ENCODE data around the gene RHEX.

The RHEX gene

DNA sequence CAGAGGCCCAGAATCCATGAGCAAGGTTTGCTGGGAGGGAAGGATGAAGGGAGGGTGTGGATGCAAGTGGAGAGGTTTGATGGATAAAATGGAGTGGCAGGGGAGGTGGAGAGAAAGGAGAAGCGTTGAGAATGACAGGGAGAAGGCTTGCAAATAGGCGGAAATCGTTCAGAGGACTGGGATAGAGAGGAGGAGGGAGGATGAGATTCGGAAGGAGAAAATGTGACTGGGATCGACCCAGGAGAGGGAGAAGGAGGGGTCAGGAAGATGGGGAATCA, 63.8 kb downstream of the RHEX start:
- TF ChIP-seq ZNF274 (IDR thresholded peaks at IDR 0.05; ENCODE audit: low read depth, low read length), result no peak
- H3K4me3 ChIP-seq (ENCODE audit: low read length), result no peak overlapping the region

DNA sequence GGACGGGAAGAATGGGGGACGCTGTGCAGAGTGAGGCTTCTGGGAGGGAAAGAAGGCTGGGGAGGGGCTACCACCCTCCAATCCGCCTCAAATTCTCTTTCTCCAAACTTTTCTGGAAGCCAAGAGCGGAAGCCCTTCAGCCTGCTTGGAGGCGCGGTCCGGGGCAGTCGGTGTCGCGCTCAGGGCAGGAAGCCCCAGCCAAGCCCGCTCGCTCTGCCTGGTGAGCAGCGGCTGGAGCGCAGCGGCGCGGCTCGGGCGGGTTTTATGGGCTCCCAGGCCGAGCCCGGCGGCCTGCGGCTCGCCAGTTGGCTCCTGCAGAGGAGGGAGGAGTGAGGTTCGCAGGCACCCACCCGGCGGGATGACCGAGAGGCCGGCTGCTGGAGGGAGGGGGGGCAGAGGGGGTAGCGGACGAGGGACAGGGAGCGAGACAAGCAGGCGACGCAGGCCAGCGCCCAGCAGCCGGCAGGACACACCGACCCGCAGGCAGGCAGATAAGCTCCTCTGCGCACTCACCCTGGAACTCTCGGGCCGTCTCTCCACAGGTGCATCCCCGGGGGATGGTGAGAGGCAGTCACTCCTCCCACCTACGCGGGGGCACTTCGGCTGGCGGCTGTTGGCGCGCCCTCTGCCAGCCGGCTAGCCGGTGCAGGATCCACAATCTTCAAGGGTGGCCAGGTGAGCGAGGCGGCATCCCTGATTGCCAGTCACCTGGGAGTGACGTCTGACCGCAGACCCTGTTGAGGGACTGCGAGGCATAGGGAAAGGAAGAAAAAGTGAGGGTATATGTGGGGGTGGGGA, 64.4 kb downstream of the RHEX start, which contains the start of gene AVPR1B:
AVPR1B (minus strand) TSS at position 238 of the 798 bp plus-strand sequence. CDS start 498 bp downstream, outside the sequence.
- H3K4me3 ChIP-seq (ENCODE audit: low read length), result no peak within 1 kb of the TSS
- TF ChIP-seq ZNF274 (IDR thresholded peaks at IDR 0.05; ENCODE audit: low read depth, low read length), result no peak

DNA sequence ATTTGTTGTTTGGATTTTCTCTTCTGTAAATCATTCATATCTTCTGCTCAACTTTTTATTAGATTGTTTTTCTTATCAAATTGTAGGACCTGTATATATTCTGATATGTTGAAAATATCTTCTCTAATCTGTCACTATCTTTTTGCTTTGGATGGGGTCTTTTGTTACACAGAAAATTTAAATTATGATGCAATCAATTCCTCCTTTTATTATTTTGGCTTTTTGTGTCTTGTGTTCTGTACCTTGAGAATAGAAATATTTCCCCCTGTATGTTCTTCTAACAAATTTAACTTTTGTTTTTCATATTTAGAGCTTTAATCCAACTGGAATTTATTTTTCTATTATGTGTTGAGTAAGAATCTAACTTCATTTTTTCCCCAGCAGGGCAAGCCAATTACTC, 67.4 kb downstream of the RHEX start:
- TF ChIP-seq ZNF274 (IDR thresholded peaks at IDR 0.05; ENCODE audit: low read depth, low read length), result no peak
- no peak overlapping the region for H3K4me3 ChIP-seq (ENCODE audit: low read length)

DNA sequence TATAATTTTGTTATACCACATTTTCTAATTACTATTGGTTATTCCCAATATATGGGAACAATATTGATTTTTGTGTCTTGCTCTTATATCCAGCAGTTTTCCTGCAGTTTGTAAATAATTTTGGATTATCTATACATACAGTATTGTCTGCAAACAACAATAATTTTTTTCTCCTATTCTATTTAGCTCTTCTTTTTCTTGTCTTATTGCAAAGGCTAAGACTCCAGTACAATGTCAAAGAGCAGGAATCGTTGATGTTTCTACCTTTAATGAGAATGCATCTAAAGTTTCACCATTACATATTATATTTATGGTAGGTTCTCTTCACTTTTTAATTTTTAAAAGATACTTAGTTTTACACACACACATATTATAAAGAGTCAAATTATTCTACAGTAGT, 68.3 kb downstream of the RHEX start:
- H3K4me3 ChIP-seq (ENCODE audit: low read length), result no peak overlapping the region
- no peak for TF ChIP-seq ZNF274 (IDR thresholded peaks at IDR 0.05; ENCODE audit: low read depth, low read length)

DNA sequence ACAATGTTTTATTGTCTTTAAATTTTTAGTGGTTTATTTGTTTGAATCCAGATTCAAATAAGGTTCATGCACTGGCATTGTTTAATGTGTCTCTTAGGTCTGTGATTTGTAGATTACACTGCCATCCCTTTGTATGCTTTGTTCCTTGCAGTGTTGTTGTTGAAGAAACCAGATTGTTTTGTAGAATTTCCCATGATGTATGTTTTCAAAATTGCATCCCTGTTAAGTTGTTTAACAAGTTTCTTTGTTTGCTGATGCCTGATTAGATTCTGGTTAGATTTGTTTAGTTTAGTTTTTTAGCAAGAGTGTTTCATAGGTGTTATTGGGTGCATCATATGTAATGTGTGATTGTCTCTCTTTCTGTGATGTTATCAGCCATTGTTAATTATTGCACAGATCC, 69.7 kb downstream of the RHEX start:
- TF ChIP-seq ZNF274 (IDR thresholded peaks at IDR 0.05; ENCODE audit: low read depth, low read length), result no peak
- H3K4me3 ChIP-seq (ENCODE audit: low read length), result no peak overlapping the region

DNA sequence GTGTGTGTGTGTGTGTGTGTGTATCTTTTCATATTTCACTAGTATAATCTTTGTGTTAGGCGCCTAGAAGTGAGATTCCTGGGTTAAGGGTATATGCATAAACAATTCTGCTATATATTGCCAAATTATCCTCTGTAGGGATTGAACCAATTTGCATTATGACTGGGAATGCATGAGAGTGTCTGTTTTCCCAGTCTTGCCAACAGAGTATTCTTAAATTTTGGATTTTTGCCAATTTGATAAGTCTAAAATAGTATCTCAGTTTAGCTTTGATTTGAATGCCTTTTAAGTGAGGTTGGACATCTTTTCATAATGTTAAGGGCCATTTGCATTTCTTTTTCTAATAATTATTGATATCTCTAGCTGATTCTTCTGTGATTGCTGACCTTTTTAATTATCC, 72.4 kb downstream of the RHEX start:
- no peak overlapping the region for H3K4me3 ChIP-seq (ENCODE audit: low read length)
- no peak for TF ChIP-seq ZNF274 (IDR thresholded peaks at IDR 0.05; ENCODE audit: low read depth, low read length)

DNA sequence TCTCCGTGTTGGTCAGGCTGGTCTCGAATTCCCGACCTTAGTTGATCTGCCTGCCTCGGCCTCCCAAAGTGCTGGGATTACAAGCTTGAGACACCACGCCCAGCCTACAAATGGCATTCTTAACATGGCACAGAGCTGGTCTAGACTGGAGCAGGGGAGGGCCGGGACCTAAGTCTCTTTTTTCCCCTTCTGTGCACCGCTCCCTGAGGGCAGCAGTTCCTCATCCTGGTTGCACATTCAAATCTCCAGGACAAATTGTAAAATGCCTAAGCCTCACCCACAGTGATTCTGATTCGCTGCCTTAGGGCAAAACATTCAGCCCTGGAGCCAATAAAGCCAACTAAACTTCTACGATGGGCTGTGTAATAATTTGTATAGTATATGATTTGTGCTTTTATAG, 74.4 kb downstream of the RHEX start:
- no peak overlapping the region for H3K4me3 ChIP-seq (ENCODE audit: low read length)
- no peak for TF ChIP-seq ZNF274 (IDR thresholded peaks at IDR 0.05; ENCODE audit: low read depth, low read length)

DNA sequence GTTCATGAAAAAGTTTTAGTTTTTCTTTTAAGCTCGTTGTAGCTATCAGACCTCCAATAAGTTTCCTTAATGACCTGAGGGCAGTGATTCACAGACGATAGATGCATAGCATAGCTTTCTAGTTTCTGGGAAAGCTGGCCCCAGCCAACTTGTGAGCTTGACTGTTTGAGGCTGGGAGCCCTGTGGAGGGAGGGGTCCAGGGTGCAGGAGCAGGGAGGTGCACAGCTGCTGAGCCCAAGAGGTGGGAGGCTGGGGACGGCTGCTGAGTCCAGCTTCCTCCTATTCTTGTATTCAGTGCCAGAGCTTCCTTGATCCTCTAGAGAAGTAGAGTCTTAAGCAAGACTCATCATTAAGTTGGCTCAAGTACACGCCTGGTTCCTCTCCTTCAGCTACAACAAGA, 75.2 kb downstream of the RHEX start:
- TF ChIP-seq ZNF274 (IDR thresholded peaks at IDR 0.05; ENCODE audit: low read depth, low read length), result no peak
- no peak overlapping the region for H3K4me3 ChIP-seq (ENCODE audit: low read length)

DNA sequence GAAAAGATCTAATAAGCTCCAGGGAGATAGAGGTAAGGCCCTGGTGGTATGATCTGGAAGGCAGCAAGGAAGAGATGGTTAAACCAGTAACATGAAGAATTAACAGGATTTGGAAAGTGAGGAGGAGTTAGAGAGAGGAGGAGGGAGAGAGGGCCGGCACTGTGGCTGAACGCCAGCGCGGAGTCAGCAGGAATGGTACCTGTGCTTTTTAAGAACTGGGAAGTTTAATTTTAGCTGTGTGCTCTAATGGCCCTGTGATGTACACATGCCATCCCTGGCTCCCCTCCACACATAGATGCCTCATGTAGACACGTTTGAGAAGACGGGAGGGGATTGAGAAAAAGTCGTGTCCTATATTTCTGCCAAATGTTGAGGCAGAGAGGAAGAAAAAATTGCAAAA, 78.1 kb downstream of the RHEX start:
- no peak overlapping the region for H3K4me3 ChIP-seq (ENCODE audit: low read length)
- TF ChIP-seq ZNF274 (IDR thresholded peaks at IDR 0.05; ENCODE audit: low read depth, low read length), result no peak

DNA sequence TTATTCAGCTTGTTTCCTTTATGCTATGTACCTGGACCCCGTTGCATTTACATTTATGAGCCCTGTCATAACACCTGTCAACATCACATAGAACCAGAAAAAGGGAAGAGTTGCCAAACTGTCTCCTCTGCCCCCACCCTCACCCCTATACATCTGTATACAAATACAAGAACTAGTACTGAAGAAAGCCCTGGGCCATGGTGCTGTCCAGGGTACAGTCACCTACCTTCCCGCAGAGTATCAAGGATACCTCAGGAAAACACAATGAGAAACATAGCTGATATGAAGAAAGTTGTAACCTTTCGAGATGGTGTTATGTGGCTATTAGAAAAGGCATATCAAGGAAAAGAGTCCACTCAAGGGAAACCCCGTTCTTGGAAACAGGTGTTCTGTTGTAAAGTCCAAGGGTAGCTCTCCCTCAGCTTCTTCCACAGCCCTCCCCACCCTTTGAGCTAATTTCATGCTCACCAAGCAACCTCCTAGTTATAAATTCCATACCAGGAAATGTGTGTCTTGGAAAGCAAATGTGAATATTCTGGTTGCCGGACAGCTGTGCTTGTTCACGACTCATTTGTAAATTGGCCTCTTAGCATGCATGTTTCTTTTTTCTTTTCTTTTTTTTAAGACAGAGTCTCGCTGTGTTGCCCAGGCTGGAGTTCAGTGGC, 80.9 kb downstream of the RHEX start:
- no peak for TF ChIP-seq ZNF274 (IDR thresholded peaks at IDR 0.05; ENCODE audit: low read depth, low read length)

DNA sequence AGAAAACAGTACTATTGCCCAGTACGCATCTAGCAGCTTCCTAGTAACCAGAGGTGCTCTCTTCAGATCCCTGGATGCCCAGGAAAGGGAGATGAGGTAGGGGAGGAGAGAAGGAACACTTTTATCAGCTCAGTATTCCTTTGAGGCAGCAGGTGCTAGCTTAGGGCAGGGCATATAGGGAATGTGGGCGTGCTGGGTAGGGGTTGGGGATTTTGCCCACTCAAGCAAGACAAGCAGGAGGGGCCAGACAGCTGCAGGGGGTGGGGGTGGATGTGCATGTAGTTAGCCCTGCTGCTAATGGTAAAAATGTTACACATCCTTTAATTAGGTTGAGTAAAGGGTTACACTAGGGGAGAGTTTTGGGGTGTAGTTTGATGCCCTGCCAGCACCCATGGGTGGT, 82.3 kb downstream of the RHEX start:
- no peak for TF ChIP-seq ZNF274 (IDR thresholded peaks at IDR 0.05; ENCODE audit: low read depth, low read length)
- no peak overlapping the region for H3K4me3 ChIP-seq (ENCODE audit: low read length)

More for the DNA sequence above, 80.9 kb downstream of the RHEX start:
- H3K4me3 ChIP-seq (ENCODE audit: low read length), result no peak overlapping the region

DNA sequence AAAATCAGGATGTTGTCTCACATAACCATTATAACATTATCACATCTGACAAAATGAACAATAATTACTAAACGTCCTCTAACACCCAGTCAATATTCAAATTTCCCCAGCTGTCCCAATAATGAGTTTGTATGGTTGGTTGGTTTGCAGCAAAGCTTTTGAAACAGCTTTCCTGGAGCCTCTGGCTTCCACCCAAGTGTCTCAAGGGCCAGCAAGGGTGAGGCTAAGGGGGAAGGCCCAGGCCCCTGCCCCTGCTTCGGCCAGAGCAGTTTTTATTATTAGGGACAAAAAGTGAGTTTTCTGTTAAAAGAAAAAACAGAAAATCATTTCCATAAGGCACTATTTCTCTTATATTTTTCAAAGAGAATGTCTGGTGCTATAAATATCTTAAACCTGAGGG, 83.3 kb downstream of the RHEX start:
- TF ChIP-seq ZNF274 (IDR thresholded peaks at IDR 0.05; ENCODE audit: low read depth, low read length), result no peak
- H3K4me3 ChIP-seq (ENCODE audit: low read length), result no peak overlapping the region

DNA sequence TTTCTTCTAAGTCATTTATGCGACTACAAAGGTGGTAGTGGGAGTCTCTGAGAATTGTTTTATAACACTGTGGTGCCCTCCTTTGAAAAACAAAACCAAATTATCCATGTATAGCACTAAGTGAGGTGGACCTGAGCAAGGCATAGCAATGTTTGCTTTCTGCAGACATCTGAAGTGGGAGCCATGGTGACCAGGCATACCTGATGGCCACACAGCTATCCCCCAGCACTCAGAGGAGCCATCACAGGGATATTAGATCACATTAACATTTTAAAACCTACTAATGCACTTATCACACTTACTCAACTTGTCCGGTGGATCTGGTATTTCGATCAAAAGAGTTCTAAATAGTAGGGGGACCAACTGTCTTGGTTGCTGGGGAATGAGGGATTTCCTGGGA, 89.0 kb downstream of the RHEX start:
- no peak for TF ChIP-seq ZNF274 (IDR thresholded peaks at IDR 0.05; ENCODE audit: low read depth, low read length)
- H3K4me3 ChIP-seq (ENCODE audit: low read length), result no peak overlapping the region

DNA sequence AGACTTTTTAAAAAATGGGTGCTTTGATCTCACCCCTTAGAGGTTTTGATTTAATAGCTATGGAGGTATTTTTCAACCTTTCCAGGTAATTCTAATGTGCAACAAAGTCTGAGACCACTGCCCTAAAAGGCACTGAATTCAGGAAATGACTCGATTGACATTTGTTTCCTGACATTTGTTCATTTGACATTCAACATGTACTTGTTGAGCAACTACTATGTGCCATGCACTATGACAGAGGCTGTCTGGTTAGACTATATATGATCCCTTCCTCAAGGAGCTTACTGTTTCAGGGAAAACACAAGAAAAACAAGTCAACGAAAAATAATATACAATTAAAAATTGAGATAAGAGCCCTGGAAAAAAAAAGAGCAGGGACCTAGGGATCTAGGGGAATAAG, 89.8 kb downstream of the RHEX start:
- no peak overlapping the region for H3K4me3 ChIP-seq (ENCODE audit: low read length)
- no peak for TF ChIP-seq ZNF274 (IDR thresholded peaks at IDR 0.05; ENCODE audit: low read depth, low read length)

DNA sequence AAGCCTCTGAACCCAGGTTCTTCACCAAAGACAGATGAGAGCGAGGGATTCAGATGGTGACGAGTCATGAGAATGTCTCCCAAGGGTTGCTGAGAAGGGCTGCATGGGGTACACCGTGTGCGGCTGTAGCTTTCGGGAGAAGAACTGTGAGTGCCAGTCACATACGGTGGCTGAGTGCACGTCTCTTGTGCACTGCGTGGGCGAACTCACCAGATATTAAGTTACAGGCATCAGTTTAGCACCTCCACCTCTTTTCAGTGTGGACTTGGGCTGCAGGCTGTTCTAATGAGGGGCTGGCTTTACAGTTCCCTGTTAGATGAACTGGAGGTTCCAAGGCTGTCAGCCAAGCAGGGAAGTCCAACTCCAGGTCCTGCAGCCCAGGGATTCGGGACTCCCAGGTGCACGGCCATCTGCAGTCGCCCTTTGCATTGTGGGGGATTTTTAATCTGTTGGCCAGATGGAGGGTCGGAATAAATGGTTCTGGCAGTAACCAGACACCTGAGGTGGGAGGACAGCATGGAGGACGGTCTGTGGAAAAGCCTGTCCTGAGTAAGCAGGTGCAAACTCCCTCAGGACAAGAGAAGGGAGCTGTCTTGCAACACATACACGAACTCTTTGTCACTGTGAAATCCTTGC, 90.7 kb downstream of the RHEX start:
- TF ChIP-seq ZNF274 (IDR thresholded peaks at IDR 0.05; ENCODE audit: low read depth, low read length), result no peak
- H3K4me3 ChIP-seq (ENCODE audit: low read length), result no peak overlapping the region
